Head of caudate nucleus (tissue), 42 donors: ENCODE results near the gene FGD6.
A peak's percentile ranks its signal among the peaks of the same experiment; 100 is the strongest.
"Not testable (repeated sequence)": the region's sequence is repeated elsewhere in the genome, so short reads cannot be mapped to it uniquely, and the experiment has no call there.

Source experiments
- DNase-seq, 42 donors: peaks; one replicate each; pipeline versions ENCODE4 v3.0.0 to v3.0.0-alpha.2; 2020 to 2021; ENCODE audit warnings: mixed read lengths in 7 of 42
- intact Hi-C: fragments of 100-400 bp; cut with DNase I; formaldehyde crosslinking; loops from one replicate; pipeline ENCODE4 v1.15.0; 2022

FGD6 gene

DNA sequence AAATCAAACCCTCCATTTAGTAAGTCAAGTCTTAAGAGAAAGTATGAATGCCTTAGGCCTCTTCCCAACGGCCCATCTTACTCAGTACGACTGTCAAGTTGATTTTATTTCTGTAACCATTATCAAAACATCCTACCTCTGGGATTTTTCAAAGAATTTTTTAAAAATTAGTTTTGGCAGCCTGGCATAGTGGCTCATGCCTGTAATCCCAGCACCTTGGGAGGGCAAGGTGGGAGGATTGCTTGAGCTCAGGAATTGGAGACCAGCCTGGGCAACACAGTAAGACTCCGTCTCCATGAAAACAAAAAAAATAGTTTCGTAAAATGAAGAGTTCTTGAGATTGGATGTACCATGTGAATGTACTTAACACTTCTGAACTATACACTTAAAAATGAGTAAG lies 4.1 kb downstream of the FGD6 start:
- intact Hi-C loops = no loop called here
- DNase-seq = no peak

GRCh38 chr12:95212586-95212985 lies 4.7 kb downstream of the FGD6 start:
- intact Hi-C loops = no loop called here
- no peak for DNase-seq

DNA sequence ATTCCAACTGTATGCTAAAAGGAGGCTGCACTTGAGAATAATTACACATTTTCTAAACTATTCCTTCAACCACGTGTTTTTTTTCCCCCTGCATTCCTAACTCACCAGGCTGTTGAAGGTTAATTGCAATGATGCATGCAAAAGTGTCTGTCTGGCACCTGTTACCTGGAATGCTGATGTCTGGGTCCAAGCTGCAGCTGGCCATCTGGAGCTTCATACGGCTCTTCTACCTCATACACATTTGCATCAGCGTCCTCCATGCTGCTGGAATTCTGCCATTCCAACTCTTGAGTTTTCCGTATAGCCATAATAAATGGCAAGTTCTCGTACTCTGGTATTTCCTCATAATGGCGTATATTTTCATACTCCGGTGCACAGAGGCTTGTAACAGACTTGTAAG lies 8.6 kb downstream of the FGD6 start:
- intact Hi-C loops = no loop called here
- DNase-seq = no peak

DNA sequence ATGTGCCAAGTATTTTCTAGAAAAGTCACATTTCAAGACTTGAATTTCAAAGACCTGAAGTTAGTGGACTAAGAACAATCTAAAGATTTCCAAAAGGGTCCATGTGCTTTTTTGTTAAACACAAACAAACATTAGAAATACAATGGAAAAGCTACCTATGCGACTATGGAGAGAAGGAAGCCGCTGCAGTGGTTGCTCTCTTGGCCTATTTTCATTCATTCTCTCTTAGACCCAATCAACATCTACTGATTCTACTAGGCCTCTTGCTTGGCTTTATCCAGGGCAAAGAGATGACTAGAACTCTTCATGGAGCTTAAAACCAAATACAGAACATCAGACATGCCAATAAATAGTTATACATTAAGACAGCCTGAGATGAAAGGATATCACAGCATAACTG lies 9.9 kb downstream of the FGD6 start:
- DNase-seq = no peak
- intact Hi-C loops = no loop called here

GRCh38 chr12:95206916-95207315 lies 10.4 kb downstream of the FGD6 start:
- intact Hi-C loops = no loop called here

GRCh38 chr12:95205685-95206084 lies 11.6 kb downstream of the FGD6 start:
- peak in 22 of 42 donors; percentile 9 to 73 (median 30) for DNase-seq
- intact Hi-C loops = no loop called here

More at GRCh38 chr12:95206916-95207315, 10.4 kb downstream of the FGD6 start:
- peak in 1 of 42 donors; percentile 20 for DNase-seq

GRCh38 chr12:95205016-95205624 lies 12.1 kb downstream of the FGD6 start:
- DNase-seq = no peak
- intact Hi-C loops = no loop called here

- peak in 1 of 42 donors; percentile 52 for DNase-seq
- intact Hi-C loops = no loop called here
Measured at GRCh38 chr12:95204141-95204866, 13.0 kb downstream of the FGD6 start.

DNA sequence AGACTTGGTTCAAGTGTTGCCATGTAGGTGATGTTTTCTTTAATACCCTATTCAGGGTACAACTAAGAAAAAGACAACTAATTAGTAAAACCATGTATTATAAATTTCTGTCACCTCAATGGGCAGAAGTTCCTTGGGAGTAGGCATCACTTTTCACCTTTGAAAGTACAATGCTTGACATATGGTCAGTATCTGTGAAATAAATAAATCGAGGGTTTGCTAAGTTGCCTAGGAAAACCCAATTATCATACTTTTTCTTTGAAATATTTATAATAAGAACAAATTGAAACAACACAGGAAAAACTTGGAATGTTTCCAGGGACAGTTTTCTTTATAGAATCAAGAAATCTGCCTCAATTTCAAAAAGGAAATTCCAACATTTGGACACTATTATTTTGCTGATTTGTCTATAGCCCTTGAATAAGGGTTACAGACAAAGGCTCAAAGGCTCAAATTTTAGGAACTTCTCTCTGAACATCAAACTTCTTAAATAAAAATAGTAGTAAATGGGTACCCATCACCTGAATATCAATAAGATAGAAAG lies 13.7 kb downstream of the FGD6 start:
- DNase-seq = no peak
- intact Hi-C loops = no loop called here

GRCh38 chr12:95202691-95203486 lies 14.4 kb downstream of the FGD6 start:
- DNase-seq = no peak

GRCh38 chr12:95201056-95201670 lies 16.1 kb downstream of the FGD6 start:
- intact Hi-C loops = no loop called here
- DNase-seq = peak in 6 of 42 donors; percentile 15 to 47 (median 29)

More at GRCh38 chr12:95202691-95203486, 14.4 kb downstream of the FGD6 start:
- intact Hi-C loops = no loop called here

GRCh38 chr12:95200128-95200894 lies 17.0 kb downstream of the FGD6 start:
- intact Hi-C loops = no loop called here

GRCh38 chr12:95198914-95199313 lies 18.4 kb downstream of the FGD6 start:
- intact Hi-C loops = no loop called here
- DNase-seq = no peak

More at GRCh38 chr12:95200128-95200894, 17.0 kb downstream of the FGD6 start:
- DNase-seq = no peak

DNA sequence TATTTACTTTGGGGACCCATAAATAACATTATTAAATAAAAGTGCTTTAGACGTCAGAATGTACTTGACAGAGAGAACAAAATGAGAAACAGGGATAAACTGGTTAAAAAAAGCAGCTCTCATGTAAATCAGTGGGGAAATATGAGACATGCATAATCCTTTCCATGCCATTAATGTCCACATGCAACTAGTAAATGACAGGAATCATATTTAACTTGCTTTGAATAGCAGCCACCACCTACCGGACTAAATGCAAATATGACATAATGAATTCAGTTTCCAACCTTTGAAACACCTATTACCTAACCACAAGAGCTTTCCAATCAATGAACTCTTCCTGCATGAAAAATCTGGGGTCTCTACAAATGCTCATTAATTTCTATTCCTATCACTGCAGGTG lies 19.6 kb downstream of the FGD6 start:
- no peak for DNase-seq
- intact Hi-C loops = no loop called here

GRCh38 chr12:95196875-95197569 lies 20.2 kb downstream of the FGD6 start:
- intact Hi-C loops, DNase-seq: not testable (repeated sequence)

- DNase-seq = no peak
- intact Hi-C loops = no loop called here
Measured at GRCh38 chr12:95195122-95195521, 22.1 kb downstream of the FGD6 start.

- DNase-seq = no peak
- intact Hi-C loops = no loop called here
Measured at GRCh38 chr12:95193139-95193538, 24.1 kb downstream of the FGD6 start.

DNA sequence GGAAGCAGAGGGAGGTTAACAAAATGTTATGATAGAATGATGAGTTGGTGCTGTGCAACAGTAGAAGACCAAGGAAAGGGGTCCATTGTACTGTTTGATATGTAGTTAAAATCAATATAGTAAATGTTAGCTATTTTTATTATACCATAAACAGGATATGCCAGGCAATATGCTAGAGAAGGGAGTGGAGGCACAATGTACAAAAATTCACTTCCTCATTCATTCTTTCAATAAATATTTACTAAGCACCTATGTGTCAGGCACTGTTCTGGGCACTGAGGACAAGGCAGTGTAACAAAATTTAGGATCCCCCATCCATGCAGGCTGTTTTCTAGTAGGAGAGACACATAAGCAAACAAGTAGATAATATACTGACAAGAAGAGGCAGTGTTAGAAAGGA lies 25.0 kb downstream of the FGD6 start:
- intact Hi-C loops = no loop called here
- no peak for DNase-seq
